ENCODE results near the gene XPO6. TPM values are rescaled to one million over a fixed set of nuclear protein-coding genes. Genes with fewer than 3 reads are reported as not detected.
A peak's percentile ranks its signal among the peaks of the same experiment; 100 is the strongest.

Gene XPO6
- polyA plus RNA-seq, 1 donor from 2014 or later, result 104 TPM

DNA sequence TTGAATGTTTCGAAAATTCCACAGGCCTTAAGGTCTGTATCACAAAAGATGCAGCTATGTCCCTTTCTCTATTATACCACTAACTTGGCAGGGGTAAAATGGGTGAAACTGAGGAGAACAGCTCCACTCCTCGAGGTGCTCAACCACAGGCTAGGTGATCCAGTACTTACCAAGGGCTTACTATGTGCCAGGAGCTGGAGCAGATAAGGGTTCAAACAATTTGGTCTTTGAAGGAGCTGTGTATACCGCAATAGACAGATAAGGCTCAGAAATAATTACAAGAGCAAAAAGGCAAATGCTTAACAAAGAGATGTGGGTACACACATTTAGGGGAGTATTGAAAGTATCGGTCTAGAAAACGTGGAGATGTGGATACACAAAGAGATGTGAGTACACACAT is 1.5 kb downstream of the XPO6 start:
- peak overlapping the region; percentile 99 for H3K4me2 ChIP-seq (ENCODE audit: low read length)
- peak overlapping the region; percentile 61 for H3K27ac ChIP-seq (ENCODE audit: low read length)
- no peaks in the 10 kb centered on the region for H3K36me3 ChIP-seq (ENCODE audit: insufficient read depth, low read length)
- H4K20me1 ChIP-seq (ENCODE audit: insufficient read depth), result peaks cover 20% of the 10 kb centered on the region
- peak overlapping the region; percentile 83 for H3K9ac ChIP-seq (ENCODE audit: low read length)
- peak overlapping the region; percentile 98 for H3K4me3 ChIP-seq (ENCODE audit: low read length)
- no peaks in the 10 kb centered on the region for H3K9me2 ChIP-seq (ENCODE audit: insufficient read depth, low read length)
- peaks cover 55% of the 10 kb centered on the region for H3K79me2 ChIP-seq (replicated peaks; ENCODE audit: insufficient read depth, low read length)
- no peaks in the 10 kb centered on the region for H3K27me3 ChIP-seq (ENCODE audit: insufficient read depth, low read depth, low read length)
- TF ChIP-seq MXI1 (conservative IDR thresholded peaks at IDR 0.05; ENCODE audit: poor library complexity, severe bottlenecking) (no peak), POLR2AphosphoS5 (IDR thresholded peaks at IDR 0.05) (no peak), EZH2 (IDR thresholded peaks at IDR 0.05; ENCODE audit: borderline replicate concordance, insufficient read depth, low read length, poor library complexity, severe bottlenecking) (no peak), SMC3 (conservative IDR thresholded peaks at IDR 0.05; ENCODE audit: poor library complexity) (no peak), TAF1 (IDR thresholded peaks at IDR 0.05; ENCODE audit: low read depth) (no peak), RAD21 (conservative IDR thresholded peaks at IDR 0.05) (no peak), EP300 (conservative IDR thresholded peaks at IDR 0.05; ENCODE audit: poor library complexity, severe bottlenecking) (no peak)
- TF ChIP-seq, protein P1, sequence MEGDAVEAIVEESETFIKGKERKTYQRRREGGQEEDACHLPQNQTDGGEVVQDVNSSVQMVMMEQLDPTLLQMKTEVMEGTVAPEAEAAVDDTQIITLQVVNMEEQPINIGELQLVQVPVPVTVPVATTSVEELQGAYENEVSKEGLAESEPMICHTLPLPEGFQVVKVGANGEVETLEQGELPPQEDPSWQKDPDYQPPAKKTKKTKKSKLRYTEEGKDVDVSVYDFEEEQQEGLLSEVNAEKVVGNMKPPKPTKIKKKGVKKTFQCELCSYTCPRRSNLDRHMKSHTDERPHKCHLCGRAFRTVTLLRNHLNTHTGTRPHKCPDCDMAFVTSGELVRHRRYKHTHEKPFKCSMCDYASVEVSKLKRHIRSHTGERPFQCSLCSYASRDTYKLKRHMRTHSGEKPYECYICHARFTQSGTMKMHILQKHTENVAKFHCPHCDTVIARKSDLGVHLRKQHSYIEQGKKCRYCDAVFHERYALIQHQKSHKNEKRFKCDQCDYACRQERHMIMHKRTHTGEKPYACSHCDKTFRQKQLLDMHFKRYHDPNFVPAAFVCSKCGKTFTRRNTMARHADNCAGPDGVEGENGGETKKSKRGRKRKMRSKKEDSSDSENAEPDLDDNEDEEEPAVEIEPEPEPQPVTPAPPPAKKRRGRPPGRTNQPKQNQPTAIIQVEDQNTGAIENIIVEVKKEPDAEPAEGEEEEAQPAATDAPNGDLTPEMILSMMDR (IDR thresholded peaks at IDR 0.05; ENCODE audit: poor library complexity, severe bottlenecking), result no peak
- TF ChIP-seq, protein P2, sequence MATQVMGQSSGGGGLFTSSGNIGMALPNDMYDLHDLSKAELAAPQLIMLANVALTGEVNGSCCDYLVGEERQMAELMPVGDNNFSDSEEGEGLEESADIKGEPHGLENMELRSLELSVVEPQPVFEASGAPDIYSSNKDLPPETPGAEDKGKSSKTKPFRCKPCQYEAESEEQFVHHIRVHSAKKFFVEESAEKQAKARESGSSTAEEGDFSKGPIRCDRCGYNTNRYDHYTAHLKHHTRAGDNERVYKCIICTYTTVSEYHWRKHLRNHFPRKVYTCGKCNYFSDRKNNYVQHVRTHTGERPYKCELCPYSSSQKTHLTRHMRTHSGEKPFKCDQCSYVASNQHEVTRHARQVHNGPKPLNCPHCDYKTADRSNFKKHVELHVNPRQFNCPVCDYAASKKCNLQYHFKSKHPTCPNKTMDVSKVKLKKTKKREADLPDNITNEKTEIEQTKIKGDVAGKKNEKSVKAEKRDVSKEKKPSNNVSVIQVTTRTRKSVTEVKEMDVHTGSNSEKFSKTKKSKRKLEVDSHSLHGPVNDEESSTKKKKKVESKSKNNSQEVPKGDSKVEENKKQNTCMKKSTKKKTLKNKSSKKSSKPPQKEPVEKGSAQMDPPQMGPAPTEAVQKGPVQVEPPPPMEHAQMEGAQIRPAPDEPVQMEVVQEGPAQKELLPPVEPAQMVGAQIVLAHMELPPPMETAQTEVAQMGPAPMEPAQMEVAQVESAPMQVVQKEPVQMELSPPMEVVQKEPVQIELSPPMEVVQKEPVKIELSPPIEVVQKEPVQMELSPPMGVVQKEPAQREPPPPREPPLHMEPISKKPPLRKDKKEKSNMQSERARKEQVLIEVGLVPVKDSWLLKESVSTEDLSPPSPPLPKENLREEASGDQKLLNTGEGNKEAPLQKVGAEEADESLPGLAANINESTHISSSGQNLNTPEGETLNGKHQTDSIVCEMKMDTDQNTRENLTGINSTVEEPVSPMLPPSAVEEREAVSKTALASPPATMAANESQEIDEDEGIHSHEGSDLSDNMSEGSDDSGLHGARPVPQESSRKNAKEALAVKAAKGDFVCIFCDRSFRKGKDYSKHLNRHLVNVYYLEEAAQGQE (IDR thresholded peaks at IDR 0.05; ENCODE audit: borderline replicate concordance), result no peak
- H3K9me3 ChIP-seq (ENCODE audit: low read length), result no peaks in the 10 kb centered on the region
- no peak overlapping the region for H2AFZ ChIP-seq (ENCODE audit: low read depth, low read length)
- no peaks in the 10 kb centered on the region for H3F3A ChIP-seq (ENCODE audit: insufficient read depth, low read length, poor library complexity, severe bottlenecking)

DNA sequence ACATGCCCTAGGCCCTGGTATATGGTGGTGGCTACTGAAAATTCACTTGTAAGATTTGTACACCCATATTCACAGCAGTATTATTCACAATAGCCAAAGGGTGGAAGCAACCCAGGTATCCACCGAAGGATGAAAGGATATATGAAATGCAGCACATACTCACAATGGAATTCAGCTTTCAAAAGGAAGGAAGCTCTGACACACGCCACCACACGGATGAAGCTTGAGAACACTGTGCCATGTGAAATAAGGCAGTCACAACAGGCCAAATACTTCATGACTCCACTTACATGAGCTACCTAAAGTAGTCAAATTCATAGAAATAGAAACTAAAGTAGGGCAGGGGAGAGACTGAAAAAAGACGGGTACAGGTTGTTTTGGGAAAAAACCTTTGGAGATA is 2.9 kb downstream of the XPO6 start:
- H3K27ac ChIP-seq (ENCODE audit: low read length), result no peak overlapping the region
- H2AFZ ChIP-seq (ENCODE audit: low read depth, low read length), result no peak overlapping the region
- no peaks in the 10 kb centered on the region for H3K9me2 ChIP-seq (ENCODE audit: insufficient read depth, low read length)
- H3K4me2 ChIP-seq (ENCODE audit: low read length), result peak overlapping the region; percentile 51
- peaks cover 65% of the 10 kb centered on the region for H3K79me2 ChIP-seq (replicated peaks; ENCODE audit: insufficient read depth, low read length)
- no peak overlapping the region for H3K9ac ChIP-seq (ENCODE audit: low read length)
- peaks cover 27% of the 10 kb centered on the region for H4K20me1 ChIP-seq (ENCODE audit: insufficient read depth)
- H3K9me3 ChIP-seq (ENCODE audit: low read length), result no peaks in the 10 kb centered on the region
- no peaks in the 10 kb centered on the region for H3K27me3 ChIP-seq (ENCODE audit: insufficient read depth, low read depth, low read length)
- TF ChIP-seq EP300 (conservative IDR thresholded peaks at IDR 0.05; ENCODE audit: poor library complexity, severe bottlenecking), result no peak
- TF ChIP-seq RAD21 (conservative IDR thresholded peaks at IDR 0.05), result no peak
- TF ChIP-seq, protein P2 (IDR thresholded peaks at IDR 0.05; ENCODE audit: borderline replicate concordance), result no peak
- TF ChIP-seq SMC3 (conservative IDR thresholded peaks at IDR 0.05; ENCODE audit: poor library complexity), result no peak
- TF ChIP-seq MXI1 (conservative IDR thresholded peaks at IDR 0.05; ENCODE audit: poor library complexity, severe bottlenecking), result no peak
- TF ChIP-seq, protein P1 (IDR thresholded peaks at IDR 0.05; ENCODE audit: poor library complexity, severe bottlenecking), result no peak
- no peak for TF ChIP-seq POLR2AphosphoS5 (IDR thresholded peaks at IDR 0.05)
- TF ChIP-seq TAF1 (IDR thresholded peaks at IDR 0.05; ENCODE audit: low read depth), result no peak
- no peak for TF ChIP-seq EZH2 (IDR thresholded peaks at IDR 0.05; ENCODE audit: borderline replicate concordance, insufficient read depth, low read length, poor library complexity, severe bottlenecking)
- no peaks in the 10 kb centered on the region for H3F3A ChIP-seq (ENCODE audit: insufficient read depth, low read length, poor library complexity, severe bottlenecking)
- peak overlapping the region; percentile 98 for H3K4me3 ChIP-seq (ENCODE audit: low read length)
- no peaks in the 10 kb centered on the region for H3K36me3 ChIP-seq (ENCODE audit: insufficient read depth, low read length)
